Islet precursor cell (in vitro differentiated cells): ENCODE data around the gene UBE2M.
"Not testable (repeated sequence)": the region's sequence is repeated elsewhere in the genome, so short reads cannot be mapped to it uniquely, and the experiment has no call there.

Source experiments
- DNase-seq: peaks from one replicate; pipeline ENCODE4 v3.0.0-alpha.2; 2018

The UBE2M gene

GRCh38 chr19:58558066-58558622 lies at the start of gene UBE2M:
TSS of gene UBE2M (minus strand) at chr19:58558611. CDS start at chr19:58558381, 230 bp downstream.
- DNase-seq: peak; percentile 80

GRCh38 chr19:58607213-58607612 lies 48.8 kb upstream of the UBE2M start:
- not testable (repeated sequence) for DNase-seq

- DNase-seq: not testable (repeated sequence)
Measured at GRCh38 chr19:58606251-58606896, 48.0 kb upstream of the UBE2M start.

- DNase-seq: peak; percentile 41
Measured at GRCh38 chr19:58586133-58586765, 27.8 kb upstream of the UBE2M start.

GRCh38 chr19:58585442-58586132 lies 27.2 kb upstream of the UBE2M start:
- DNase-seq: no peak

GRCh38 chr19:58584498-58585441 lies 26.4 kb upstream of the UBE2M start:
- DNase-seq: peak; percentile 24

GRCh38 chr19:58582985-58583384 lies 24.6 kb upstream of the UBE2M start:
- peak; percentile 29 for DNase-seq

GRCh38 chr19:58581227-58582141 lies 23.1 kb upstream of the UBE2M start:
- DNase-seq: peak; percentile 94

- DNase-seq: no peak
Measured at GRCh38 chr19:58579473-58580142, 21.2 kb upstream of the UBE2M start.

GRCh38 chr19:58578012-58578925 lies 19.9 kb upstream of the UBE2M start:
- no peak for DNase-seq

GRCh38 chr19:58577581-58577980 lies 19.2 kb upstream of the UBE2M start:
- not testable (repeated sequence) for DNase-seq

- peak; percentile 95 for DNase-seq
Measured at GRCh38 chr19:58575183-58576041, 17.0 kb upstream of the UBE2M start.

GRCh38 chr19:58573658-58574164 lies 15.3 kb upstream of the UBE2M start:
- DNase-seq: no peak

GRCh38 chr19:58572818-58573657 lies 14.6 kb upstream of the UBE2M start, which contains the start of gene MZF1:
TSS of gene MZF1 (minus strand) at chr19:58573335. CDS start at chr19:58571389, 1,946 bp downstream.
- DNase-seq: peak; percentile 100

- no peak for DNase-seq
Measured at GRCh38 chr19:58572026-58572817, 13.8 kb upstream of the UBE2M start.

- no peak for DNase-seq
Measured at GRCh38 chr19:58571575-58571947, 13.2 kb upstream of the UBE2M start.
